ENCODE measurements around the gene DNAH7.

DNA sequence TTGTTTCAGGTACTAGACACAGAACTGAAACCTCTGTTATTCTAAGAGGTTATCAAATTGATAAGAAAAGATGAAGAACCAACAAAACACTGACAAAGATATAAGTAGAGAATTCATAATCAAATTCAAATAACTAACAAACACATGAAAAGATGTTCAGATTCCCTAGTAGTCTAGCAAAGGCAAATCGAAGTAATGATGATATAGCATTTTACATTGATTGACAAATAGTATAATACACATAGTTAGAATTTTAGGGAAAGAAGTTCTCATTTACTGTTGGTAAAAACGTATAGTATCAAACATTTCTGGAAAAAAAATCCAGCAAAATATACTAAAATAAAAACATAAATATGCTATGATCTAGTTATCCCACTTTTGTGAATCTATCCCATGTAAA, 50.6 kb downstream of the DNAH7 start:
- TF ChIP-seq, protein P1, sequence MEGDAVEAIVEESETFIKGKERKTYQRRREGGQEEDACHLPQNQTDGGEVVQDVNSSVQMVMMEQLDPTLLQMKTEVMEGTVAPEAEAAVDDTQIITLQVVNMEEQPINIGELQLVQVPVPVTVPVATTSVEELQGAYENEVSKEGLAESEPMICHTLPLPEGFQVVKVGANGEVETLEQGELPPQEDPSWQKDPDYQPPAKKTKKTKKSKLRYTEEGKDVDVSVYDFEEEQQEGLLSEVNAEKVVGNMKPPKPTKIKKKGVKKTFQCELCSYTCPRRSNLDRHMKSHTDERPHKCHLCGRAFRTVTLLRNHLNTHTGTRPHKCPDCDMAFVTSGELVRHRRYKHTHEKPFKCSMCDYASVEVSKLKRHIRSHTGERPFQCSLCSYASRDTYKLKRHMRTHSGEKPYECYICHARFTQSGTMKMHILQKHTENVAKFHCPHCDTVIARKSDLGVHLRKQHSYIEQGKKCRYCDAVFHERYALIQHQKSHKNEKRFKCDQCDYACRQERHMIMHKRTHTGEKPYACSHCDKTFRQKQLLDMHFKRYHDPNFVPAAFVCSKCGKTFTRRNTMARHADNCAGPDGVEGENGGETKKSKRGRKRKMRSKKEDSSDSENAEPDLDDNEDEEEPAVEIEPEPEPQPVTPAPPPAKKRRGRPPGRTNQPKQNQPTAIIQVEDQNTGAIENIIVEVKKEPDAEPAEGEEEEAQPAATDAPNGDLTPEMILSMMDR (IDR thresholded peaks at IDR 0.05) = no peak
- TF ChIP-seq POLR2AphosphoS5 (IDR thresholded peaks at IDR 0.05) (no peak), POLR2A (IDR thresholded peaks at IDR 0.05) (no peak)
